HepG2 (cell line): ENCODE data around the gene NOTUM. TPM values are rescaled to one million over a fixed set of nuclear protein-coding genes. Genes with fewer than 3 reads are reported as not detected.

Experiments used
- BRD4 ChIP-seq: sonication (generic); formaldehyde crosslinking; IDR thresholded peaks from 2 replicates; pipeline ENCODE4 v1.4.0; 2020; ENCODE audit warnings: missing genetic modification reagents
- HDAC1 ChIP-seq: sonication (generic); formaldehyde crosslinking; IDR thresholded peaks from 2 replicates; pipeline ENCODE4 v1.5.1; 2020; ENCODE audit warnings: mild to moderate bottlenecking, missing genetic modification reagents
- HOXA5 ChIP-seq: sonication (generic); formaldehyde crosslinking; IDR thresholded peaks from 2 replicates; pipeline ENCODE4 v1.4.0; 2020; ENCODE audit warnings: missing genetic modification reagents
- IRX3 ChIP-seq: sonication (generic); formaldehyde crosslinking; IDR thresholded peaks from 2 replicates; pipeline ENCODE4 v1.8.1; 2023; ENCODE audit warnings: mild to moderate bottlenecking, low read depth, missing genetic modification reagents, borderline replicate concordance
- NR2F1 ChIP-seq, 2 experiments: fragments of 450-650 bp in 1 of 2; formaldehyde crosslinking in 1 of 2; IDR thresholded peaks; 2 replicates each; pipeline versions ENCODE4 v1.5.0 to v1.6.1; 2016 to 2020; ENCODE audit warnings: mild to moderate bottlenecking in 1 of 2, missing compliant biosample characterization in 1 of 2, missing genetic modification reagents in 1 of 2, moderate library complexity in 1 of 2
- PPARG ChIP-seq: conservative IDR thresholded peaks from 2 replicates; pipeline ENCODE4 v1.6.1; 2016; ENCODE audit warnings: missing biosample characterization, missing genetic modification reagents
- RAD21 ChIP-seq: fragments of 450-650 bp; formaldehyde crosslinking; IDR thresholded peaks from 2 replicates; pipeline ENCODE4 v1.5.0; 2020; ENCODE audit warnings: mild to moderate bottlenecking
- SALL1 ChIP-seq: sonication (generic); formaldehyde crosslinking; IDR thresholded peaks from 2 replicates; pipeline ENCODE4 v1.8.0; 2022; ENCODE audit warnings: mild to moderate bottlenecking, missing genetic modification reagents
- SIX1 ChIP-seq: sonication (generic); formaldehyde crosslinking; IDR thresholded peaks from 2 replicates; pipeline ENCODE4 v1.4.0; 2020; ENCODE audit warnings: missing genetic modification reagents, borderline replicate concordance
- SP2 ChIP-seq: sonication (generic); formaldehyde crosslinking; IDR thresholded peaks from 2 replicates; pipeline ENCODE4 v1.5.1; 2020; ENCODE audit warnings: mild to moderate bottlenecking, missing genetic modification reagents
- SRY ChIP-seq: sonication (generic); formaldehyde crosslinking; IDR thresholded peaks from 2 replicates; pipeline ENCODE4 v1.8.0; 2022; ENCODE audit warnings: mild to moderate bottlenecking, missing genetic modification reagents
- TBL1XR1 ChIP-seq: fragments of 150-350 bp; IDR thresholded peaks from 2 replicates; pipeline ENCODE4 v1.6.1; 2014; ENCODE audit warnings: borderline replicate concordance, low read length; ENCODE audit not compliant: partially characterized antibody
- ZBTB1 ChIP-seq: sonication (generic); formaldehyde crosslinking; IDR thresholded peaks from 2 replicates; pipeline ENCODE4 v1.4.0; 2020; ENCODE audit warnings: missing genetic modification reagents, borderline replicate concordance
- ZBTB3 ChIP-seq: sonication (generic); formaldehyde crosslinking; IDR thresholded peaks from 2 replicates; pipeline ENCODE4 v1.4.0; 2020; ENCODE audit warnings: low read depth, mild to moderate bottlenecking, moderate library complexity, missing genetic modification reagents, borderline replicate concordance
- ZC3H13 ChIP-seq: sonication (generic); formaldehyde crosslinking; IDR thresholded peaks from 2 replicates; pipeline ENCODE4 v1.8.1; 2023; ENCODE audit warnings: mild to moderate bottlenecking, missing genetic modification reagents, moderate library complexity
- ZNF33A ChIP-seq: sonication (generic); formaldehyde crosslinking; IDR thresholded peaks from 2 replicates; pipeline ENCODE4 v1.5.1; 2020; ENCODE audit warnings: missing genetic modification reagents, mild to moderate bottlenecking, moderate library complexity, borderline replicate concordance
- polyA plus RNA-seq, 8 experiments: library from polyadenylated mRNA; depleted of rRNA in 3 of 8; stranded (reverse) in 7 of 8; unstranded in 1 of 8; fragments of >200 nt; fragmentation: Illumina TruSeq in 4 of 8; extraction: Trizol in 4 of 8; gene quantifications; 2 replicates each; pipeline versions ENCODE4 v1.2.1 to v1.2.3, GENCODE V29; 2011 to 2016; ENCODE audit warnings: low read depth in 4 of 8, missing spikeins in 1 of 8, mixed read lengths in 1 of 8; ENCODE audit not compliant: insufficient read depth in 1 of 8
- total RNA-seq, 5 experiments: library from RNA; depleted of rRNA; stranded (reverse); fragments of >200 nt; fragmentation: Illumina TruSeq; extraction: Trizol; gene quantifications; 2 replicates each; pipeline ENCODE4 v1.2.3, GENCODE V29; 2016; ENCODE audit warnings: low read depth in 1 of 5
- TF ChIP-seq, protein P1 (sequence below): sonication (generic); formaldehyde crosslinking; IDR thresholded peaks from 2 replicates; pipeline ENCODE4 v1.5.1; 2020; ENCODE audit warnings: missing genetic modification reagents, mild to moderate bottlenecking, borderline replicate concordance
- TF ChIP-seq, protein P2 (sequence below): sonication (generic); formaldehyde crosslinking; IDR thresholded peaks from 2 replicates; pipeline ENCODE4 v1.4.0; 2020; ENCODE audit warnings: mild to moderate bottlenecking, missing genetic modification reagents

Gene NOTUM
- total and polyA plus RNA-seq, 2 of the 13 experiments (the other 11 are each of a cell fraction or from before 2014, with no cell fraction given), result 150 to 160 TPM

DNA sequence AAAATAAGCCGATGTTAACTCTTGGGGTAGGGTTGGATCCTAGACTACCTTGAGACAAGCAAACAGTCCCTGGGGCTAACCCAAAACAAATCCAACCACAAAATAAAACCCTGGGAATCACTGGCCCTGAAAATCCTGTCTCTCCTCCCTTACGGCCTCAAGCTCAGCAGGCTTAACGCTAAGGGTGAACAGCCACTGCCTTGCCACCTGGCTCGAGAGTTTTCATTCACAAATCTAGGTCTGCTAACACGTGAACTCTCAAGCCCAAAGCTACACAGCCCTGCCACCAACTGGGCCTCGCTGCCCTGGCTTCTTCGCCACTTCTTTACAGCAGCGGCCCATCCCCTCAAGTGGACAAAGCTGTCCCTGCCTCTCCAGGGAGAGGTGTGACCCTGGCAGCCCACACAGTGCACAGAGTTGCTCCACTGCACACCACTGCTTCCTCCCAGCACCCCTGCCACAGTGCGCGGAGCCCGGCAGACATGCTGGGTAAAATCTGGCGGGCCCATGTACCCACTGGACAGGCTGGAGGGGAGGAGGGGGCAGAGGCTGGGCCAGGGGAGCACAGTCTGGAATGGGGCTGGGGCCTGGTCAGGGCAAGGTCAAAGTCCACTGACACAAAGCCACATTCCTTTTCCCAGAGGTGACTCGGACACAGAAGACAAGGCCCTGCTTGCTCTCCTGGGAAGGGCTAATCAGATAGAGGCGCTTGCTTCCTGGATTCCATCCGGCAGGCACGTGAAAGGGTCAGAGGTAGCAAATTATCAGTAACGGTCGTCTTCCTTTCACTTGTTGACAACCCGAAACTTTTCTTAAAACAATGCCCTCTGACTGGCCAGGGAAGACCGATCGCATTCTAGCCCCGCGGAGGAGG lies 50.8 kb downstream of the NOTUM start (continued):
- TF ChIP-seq HDAC1 (CRISPR knock-in tag) (peak; percentile 85; the same call in 1 of the 2 replicates), TBL1XR1 (no peak), SRY (CRISPR knock-in tag) (no peak), SIX1 (CRISPR knock-in tag) (peak; percentile 25; the same call in 1 of the 2 replicates), ZBTB1 (CRISPR knock-in tag) (no peak), RAD21 (CRISPR knock-in tag) (peak; percentile 31; the same call in 1 of the 2 replicates), ZNF33A (CRISPR knock-in tag) (no peak), HOXA5 (peak; percentile 81), IRX3 (CRISPR knock-in tag) (peak; percentile 62; the same call in 1 of the 2 replicates), ZC3H13 (peak; percentile 99), SP2 (CRISPR knock-in tag) (peak; percentile 47; the same call in 1 of the 2 replicates), NR2F1 (CRISPR knock-in tag; IDR thresholded peaks at IDR 0.05) (peak; percentile 86 to 90), PPARG (CRISPR knock-in tag) (peak; percentile 91), ZBTB3 (0 out of 2 replicates have a peak, but pooled peaks have one; percentile 65), BRD4 (CRISPR knock-in tag) (0 out of 2 replicates have a peak, but pooled peaks have one; percentile 9), SALL1 (CRISPR knock-in tag) (peak; percentile 80; the same call in 1 of the 2 replicates)
- TF ChIP-seq, protein P1, sequence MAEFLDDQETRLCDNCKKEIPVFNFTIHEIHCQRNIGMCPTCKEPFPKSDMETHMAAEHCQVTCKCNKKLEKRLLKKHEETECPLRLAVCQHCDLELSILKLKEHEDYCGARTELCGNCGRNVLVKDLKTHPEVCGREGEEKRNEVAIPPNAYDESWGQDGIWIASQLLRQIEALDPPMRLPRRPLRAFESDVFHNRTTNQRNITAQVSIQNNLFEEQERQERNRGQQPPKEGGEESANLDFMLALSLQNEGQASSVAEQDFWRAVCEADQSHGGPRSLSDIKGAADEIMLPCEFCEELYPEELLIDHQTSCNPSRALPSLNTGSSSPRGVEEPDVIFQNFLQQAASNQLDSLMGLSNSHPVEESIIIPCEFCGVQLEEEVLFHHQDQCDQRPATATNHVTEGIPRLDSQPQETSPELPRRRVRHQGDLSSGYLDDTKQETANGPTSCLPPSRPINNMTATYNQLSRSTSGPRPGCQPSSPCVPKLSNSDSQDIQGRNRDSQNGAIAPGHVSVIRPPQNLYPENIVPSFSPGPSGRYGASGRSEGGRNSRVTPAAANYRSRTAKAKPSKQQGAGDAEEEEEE (CRISPR knock-in tag), result no peak; the same call in 1 of the 2 replicates
- TF ChIP-seq, protein P2, sequence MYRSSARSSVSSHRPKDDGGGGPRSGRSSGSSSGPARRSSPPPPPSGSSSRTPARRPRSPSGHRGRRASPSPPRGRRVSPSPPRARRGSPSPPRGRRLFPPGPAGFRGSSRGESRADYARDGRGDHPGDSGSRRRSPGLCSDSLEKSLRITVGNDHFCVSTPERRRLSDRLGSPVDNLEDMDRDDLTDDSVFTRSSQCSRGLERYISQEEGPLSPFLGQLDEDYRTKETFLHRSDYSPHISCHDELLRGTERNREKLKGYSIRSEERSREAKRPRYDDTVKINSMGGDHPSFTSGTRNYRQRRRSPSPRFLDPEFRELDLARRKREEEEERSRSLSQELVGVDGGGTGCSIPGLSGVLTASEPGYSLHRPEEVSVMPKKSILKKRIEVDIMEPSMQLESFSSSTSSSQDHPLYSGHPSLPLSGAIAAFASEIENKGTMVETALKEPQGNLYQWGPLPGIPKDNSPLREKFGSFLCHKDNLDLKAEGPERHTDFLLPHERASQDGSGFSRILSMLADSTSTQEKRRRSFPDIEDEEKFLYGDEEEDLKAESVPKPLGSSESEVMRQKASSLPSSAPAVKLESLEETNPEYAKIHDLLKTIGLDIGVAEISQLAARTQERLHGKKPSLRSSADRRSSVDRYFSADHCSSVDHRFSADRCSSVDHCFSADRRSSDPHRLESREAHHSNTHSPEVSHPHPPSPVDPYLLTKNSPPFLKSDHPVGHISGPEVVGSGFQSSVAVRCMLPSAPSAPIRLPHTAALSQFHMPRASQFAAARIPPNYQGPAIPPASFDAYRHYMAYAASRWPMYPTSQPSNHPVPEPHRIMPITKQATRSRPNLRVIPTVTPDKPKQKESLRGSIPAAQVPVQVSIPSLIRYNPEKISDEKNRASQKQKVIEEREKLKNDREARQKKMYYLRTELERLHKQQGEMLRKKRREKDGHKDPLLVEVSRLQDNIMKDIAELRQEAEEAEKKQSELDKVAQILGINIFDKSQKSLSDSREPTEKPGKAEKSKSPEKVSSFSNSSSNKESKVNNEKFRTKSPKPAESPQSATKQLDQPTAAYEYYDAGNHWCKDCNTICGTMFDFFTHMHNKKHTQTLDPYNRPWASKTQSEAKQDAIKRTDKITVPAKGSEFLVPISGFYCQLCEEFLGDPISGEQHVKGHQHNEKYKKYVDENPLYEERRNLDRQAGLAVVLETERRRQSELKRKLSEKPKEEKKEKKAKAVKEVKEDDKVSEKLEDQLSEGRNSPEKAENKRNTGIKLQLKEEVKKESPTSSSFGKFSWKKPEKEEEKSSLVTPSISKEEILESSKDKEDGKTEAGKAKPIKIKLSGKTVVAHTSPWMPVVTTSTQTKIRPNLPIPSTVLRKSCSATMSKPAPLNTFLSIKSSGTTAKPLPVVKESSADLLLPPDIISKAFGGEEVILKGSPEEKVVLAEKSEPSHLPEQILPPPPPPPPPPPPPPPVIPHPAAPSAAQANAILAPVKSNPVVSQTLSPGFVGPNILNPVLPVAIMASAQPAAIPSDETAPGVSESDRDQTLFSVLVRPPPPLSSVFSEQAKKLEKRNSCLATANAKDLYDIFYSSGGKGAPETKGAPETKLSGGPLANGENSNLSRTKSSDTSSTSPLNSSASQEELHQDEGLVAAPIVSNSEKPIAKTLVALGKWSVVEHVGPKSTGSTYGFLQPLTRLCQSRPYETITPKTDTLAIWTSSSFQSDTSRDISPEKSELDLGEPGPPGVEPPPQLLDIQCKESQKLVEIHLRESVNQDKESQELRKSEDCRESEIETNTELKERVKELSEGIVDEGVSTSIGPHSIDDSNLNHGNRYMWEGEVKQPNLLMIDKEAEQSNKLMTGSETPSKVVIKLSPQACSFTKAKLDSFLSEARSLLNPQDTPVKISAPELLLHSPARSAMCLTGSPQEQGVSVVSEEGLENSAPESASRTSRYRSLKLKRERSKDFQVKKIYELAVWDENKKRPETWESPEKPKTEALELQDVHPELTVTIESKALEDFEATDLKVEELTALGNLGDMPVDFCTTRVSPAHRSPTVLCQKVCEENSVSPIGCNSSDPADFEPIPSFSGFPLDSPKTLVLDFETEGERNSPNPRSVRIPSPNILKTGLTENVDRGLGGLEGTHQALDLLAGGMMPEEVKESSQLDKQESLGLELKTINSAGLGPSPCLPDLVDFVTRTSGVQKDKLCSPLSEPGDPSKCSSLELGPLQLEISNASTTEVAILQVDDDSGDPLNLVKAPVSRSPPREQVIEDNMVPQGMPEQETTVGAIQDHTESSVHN (CRISPR knock-in tag), result peak; percentile 98
